NCI-H345 treated with DMSO at 0.1 percent for 48 hours (cell line): ENCODE results near the gene SLC2A6.

ENCODE experiments used
- DNase-seq: peaks from one replicate; lab custom pipeline; 2025; ENCODE audit not compliant: unreplicated experiment; lab: John Stamatoyannopoulos, UW

The SLC2A6 gene, protein sequence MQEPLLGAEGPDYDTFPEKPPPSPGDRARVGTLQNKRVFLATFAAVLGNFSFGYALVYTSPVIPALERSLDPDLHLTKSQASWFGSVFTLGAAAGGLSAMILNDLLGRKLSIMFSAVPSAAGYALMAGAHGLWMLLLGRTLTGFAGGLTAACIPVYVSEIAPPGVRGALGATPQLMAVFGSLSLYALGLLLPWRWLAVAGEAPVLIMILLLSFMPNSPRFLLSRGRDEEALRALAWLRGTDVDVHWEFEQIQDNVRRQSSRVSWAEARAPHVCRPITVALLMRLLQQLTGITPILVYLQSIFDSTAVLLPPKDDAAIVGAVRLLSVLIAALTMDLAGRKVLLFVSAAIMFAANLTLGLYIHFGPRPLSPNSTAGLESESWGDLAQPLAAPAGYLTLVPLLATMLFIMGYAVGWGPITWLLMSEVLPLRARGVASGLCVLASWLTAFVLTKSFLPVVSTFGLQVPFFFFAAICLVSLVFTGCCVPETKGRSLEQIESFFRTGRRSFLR

DNA sequence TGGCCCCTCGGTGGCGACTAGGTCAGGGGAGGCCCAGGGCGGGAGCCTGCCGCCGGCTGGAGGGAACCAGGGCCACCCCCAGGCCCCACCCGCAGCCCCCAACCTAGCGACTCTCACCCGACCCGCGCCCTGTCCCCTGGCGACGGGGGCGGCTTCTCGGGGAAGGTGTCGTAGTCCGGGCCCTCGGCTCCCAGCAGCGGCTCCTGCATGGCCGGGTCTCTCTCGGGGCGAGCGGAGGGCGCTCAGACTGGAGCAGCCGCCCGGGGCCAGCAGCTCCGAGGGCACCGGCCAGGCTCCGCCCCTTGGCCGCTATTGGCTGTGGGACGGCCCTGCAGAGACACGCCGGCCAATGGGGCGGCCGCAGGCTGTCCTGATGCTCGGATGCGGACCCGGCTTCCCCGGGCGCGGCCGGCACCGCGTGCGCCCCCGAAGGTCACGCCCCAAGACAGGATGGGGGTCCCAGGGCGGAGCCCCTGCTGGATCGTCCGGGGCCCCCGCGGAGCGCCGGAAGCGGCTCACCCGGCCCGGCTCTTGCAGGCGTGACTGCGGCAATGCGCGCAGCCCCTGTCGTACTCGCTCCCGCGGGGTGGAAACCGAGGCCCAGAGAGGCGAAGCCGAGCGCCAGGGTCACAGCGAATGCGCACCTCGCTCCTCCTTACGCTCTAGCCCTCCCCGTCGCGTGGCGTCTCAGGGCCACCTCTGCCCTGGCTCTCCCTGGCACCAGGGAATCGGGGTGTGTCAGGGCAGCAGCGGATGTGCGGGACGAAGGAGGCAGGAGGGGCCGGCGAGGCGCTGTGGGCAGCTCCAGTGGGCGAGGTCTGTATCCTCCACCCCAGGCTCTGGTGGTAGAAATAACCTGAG, at the start of gene SLC2A6:
TSS of gene SLC2A6 (minus strand) at position 249 of the 861 bp plus-strand sequence. CDS start at position 209, 40 bp downstream.
- peak; percentile 80 for DNase-seq

- DNase-seq, result no peak
These were observed 49.3 kb upstream of the SLC2A6 start for GRCh38 chr9:133528001-133528875.

DNA sequence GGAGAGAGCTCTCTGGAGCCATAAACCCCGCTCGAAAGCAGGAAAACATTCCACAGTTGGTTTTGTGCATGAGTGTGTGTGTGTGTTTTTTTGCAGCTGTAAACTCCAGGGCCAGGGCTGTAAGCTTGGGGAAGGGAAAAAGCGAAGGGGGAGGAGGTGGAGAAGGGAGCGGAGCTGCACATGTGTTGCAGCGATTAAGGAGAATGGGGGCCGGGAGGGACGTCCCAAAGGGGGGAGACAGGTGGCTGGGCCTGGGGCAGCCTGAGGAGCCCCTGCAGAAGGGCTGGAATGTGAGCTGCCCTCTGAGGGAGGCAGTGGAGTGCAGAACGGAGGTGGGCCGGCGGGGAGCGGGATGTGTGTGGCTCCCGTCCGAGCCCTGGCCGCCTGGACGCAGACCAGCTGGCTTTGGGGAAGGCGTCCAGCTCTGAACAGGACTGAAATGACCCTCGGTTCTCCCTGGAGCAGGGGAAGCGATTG, 48.6 kb upstream of the SLC2A6 start:
- no peak for DNase-seq

DNA sequence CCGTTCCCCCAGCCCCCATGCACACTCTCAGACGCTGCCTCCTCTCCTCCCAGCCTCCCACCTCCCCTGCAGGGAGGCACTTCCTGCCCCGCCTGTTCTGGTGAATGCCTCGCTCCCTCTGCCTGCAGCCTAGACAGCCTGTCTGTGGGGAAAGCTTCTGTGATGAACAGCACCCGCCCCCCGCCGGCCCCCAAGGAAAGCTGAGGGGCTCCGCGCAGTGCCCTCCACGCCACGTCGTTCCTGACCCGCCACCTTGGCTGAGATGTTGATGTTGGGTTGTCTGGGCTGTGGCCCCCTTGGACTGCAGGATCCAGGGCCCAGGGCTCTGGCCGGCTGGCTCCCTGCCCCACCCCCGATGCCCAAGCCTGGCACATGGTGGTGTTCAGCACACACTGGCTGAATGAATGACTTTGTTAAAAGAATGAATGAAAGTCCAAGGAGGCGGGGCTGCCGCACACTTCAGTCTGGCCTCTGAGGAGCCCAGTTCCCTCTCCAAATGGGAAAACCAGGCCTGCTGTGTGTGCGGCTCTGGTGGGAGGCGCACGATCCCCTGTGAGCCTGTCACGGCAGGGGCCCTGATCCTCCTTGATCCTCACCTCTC, 47.9 kb upstream of the SLC2A6 start:
- no peak for DNase-seq

- no peak for DNase-seq
These were observed 46.8 kb upstream of the SLC2A6 start for GRCh38 chr9:133525677-133526076.

DNA sequence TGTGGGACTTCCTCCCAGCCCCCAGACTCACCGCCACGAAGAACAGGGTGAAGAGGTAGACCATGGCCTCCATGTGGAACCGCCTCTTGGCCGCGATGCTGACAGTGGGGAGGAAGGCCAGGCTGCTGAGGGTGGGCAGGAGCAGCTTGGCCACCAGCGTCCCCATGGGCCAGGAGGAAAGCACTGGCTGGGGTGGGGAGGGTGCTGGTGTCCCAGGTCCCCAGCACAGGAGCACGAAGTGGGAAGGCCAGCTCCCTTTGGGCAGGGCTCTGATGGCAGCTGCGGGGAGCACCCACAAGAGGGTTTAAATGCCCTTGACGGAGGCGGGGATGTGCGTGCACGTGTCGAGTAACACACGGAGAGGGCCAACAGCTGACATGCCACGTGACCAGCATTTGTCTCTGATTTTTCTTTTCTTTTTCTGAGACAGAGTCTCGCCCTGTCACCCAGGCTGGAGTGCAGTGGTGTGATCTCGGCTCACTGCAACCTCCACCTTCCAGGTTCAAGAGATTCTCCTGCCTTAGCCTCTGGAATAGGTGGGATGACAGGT, 45.9 kb upstream of the SLC2A6 start, which contains the start of gene MYMK:
TSS of gene MYMK (minus strand) at position 281 of the 550 bp plus-strand sequence. CDS start at position 166, 115 bp downstream.
- DNase-seq, result no peak

GRCh38 chr9:133524146-133524545, 45.2 kb upstream of the SLC2A6 start:
- no peak for DNase-seq

GRCh38 chr9:133523106-133523505, 44.2 kb upstream of the SLC2A6 start:
- DNase-seq, result no peak

DNA sequence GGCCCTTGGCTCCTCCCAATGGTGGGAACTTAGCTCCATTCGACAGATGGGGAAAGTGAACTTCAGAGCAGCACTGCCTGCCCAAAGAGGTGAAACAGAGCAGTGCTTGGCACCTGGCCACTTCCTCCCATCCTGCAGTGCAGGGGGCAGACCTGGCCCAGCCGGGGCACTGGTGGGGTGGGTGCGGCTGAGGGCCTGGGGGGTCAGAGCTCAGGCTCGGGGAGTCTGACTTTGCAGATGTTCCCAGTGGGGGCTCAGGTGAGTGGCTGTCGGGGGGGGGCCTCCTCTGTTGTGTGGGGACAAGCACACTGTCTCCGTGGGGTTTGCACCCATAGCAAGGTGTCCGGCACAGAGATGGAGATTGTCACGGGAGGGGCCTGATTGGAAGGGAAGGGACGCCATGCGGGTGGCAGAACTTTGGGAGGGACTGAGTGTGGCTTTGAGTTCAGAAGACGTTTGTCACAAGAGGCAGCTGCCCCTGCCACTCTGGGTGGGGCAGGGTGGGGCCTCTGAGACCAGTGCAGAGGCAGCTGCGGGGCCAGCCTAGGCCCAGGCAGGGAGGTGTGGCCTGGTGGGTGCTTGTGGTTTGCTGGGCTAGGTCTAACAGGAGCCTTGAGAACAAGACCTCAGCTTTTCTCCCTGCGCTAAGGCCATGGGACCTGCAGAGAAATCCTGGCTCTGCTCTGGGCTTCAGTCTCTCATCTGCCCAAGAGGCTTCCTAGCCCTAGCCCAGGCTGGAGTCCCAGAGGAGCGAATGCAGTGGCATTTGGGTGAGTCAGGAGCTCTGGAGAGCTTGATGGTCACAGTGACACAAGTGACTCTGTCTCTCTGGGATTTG, 43.4 kb upstream of the SLC2A6 start:
- DNase-seq, result no peak

DNA sequence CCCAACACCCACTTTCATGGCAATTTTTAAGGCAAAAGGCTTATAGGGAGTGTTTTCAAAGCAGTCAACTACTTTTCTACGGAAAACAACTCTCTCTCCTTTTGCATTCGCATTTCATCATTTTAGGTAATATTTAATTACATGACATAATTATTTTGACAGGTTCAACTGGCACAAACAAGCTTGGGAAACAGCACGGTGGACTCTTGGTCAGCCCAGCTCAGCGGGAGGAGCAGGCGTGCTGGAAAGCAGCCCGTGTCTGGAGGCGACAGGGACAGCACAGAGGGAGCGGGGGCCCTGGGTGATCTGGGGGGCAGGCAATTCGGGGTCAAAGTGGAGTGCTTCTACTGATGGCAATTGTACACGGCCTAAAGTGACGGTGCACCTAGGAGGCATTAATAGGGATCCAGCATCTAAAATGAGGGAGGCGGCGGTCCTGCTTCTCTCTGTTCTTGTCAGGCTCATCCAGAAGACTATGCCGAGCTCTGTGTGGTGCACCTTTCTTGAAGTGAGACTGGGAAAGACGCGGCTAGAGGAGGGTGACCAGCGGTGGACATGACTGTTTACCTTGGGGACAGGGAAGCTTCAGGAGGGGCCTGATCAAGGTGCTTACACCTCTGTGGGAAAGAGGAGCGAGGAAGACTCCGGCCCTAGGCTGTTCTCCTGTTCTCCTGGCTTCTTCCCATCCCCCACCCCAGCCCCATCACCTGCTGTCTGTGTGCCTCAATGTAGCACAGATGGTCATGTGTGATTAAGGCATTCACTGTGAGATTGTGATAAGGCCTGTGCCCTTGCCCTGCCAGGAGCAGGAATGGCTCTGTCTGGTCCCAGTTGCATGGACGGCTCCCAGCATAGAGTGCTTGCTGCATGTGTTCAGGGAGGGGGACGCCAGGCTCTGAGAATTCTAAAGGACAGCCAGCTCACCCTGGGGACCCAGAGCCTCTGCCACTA, 42.5 kb upstream of the SLC2A6 start:
- DNase-seq, result no peak

DNA sequence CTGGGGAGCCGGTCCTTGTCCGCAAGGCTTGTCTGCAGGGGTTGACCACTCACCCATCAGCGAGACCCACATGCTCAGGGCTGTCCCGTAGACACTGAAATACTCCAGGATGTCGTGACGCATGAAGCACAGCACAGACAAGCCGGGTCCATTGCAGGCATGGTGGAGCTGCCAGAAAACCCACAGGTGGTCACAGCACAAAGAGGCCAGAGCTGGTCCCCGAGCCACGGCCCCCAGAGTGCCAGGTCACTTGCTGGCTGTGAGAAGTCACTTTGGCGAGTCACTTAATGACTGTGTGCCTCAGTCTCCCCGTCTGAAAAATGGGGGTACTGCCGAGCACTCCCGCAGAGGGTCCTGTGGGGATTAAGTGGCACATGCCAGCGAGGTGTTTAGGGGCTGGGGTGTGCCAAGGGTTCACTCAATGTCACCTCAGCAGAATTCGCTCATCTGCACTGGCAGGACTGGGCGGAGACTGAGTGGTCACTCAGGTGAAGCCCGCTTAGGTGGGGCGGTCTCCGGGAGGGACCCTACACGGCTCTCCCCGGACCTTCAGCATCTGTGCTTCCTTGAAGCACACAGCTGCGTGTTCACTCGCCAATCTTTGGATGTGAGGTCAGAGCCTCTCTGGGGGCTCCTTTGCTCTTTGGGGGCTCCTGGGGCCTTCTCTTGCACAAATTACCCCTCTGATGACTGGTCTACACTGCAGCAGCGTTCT, 41.4 kb upstream of the SLC2A6 start:
- no peak for DNase-seq

GRCh38 chr9:133519693-133520092, 40.8 kb upstream of the SLC2A6 start:
- no peak for DNase-seq

DNA sequence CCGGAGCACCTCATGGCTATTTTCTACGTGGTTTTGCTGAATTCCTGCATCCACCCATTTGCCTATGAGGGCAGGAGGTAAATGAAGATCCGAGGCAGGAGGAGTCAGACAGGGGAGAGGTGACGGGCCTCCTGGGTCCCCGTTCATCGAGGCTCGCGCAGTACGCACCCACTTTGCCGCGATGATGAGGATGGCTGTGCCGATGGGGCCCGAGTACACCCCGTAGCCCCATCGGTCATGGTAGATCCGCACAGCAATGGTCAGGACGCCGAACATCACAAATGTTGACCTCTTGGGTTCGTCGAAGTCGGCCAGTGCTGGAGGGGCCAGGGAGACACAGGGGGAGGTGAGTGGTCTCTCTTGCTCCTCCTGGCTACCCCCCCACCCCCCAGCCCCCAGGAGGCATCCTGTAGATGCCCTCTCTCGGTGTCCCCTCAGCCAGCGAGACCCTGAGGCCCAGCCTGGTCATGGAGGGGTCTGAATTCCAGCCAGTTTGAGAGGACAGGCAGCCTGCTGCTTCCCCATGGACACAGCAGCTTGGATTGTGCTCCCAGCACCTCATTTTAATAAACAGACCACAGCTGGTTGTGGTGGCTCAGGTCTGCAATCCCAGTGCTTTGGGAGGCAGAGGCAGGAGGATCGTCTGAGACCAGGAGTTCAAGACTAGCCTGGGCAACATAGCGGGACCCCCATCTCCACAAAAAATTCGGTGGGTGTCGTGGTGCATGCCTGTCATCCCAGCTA, 40.0 kb upstream of the SLC2A6 start:
- no peak for DNase-seq

DNA sequence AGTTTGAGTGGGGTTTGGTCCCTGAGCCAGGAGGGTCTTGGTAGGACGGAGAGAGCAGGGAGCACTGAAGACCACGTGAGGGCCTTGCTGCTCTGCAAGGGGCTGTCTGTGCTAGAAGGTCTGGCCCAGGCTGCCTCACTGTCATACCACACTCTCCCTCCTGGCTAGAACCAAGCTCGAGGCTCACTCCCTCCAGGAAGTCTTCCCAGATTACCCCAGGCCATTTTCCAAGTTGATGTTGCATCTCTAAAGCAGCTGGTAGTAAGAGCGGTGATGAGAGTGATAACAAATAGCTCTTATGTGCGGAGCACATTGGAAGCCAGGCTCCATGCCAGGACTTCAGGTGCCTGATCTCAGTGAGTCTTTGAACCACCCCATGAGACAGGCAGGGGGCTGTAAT, 39.3 kb upstream of the SLC2A6 start:
- peak; percentile 74 for DNase-seq

GRCh38 chr9:133517711-133518110, 38.8 kb upstream of the SLC2A6 start:
- DNase-seq, result no peak

DNA sequence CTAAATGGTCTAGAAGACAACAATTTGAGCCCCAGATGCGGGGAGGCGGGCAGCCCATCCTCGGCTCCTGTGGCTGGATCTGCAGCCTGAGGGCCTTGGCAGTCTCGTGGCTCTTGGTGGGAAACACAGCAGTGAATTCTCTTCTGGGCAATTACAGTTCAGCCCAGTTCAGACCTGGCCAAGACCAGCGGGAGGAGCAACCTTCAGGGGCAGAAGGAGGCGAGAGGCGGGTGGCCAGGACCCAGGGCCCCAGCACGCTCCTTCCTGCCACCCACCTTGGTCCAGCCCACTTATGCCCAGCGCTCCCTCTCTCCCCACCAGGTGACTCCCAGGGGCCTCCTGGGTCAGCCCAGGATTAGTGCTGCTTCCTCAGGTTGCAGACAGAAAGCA, 38.1 kb upstream of the SLC2A6 start:
- DNase-seq, result no peak
